Nucleus accumbens (tissue), 56 donors: ENCODE measurements around the gene IKBKE.

Experiments
- DNase-seq, 56 donors: peaks; one replicate each; lab custom pipeline; 2025; lab: John Stamatoyannopoulos, UW

Gene IKBKE

GRCh38 chr1:206491616-206492015 lies 21.3 kb downstream of the IKBKE start:
- DNase-seq = no peak

- no peak for DNase-seq
Observed at GRCh38 chr1:206492589-206492988, 22.3 kb downstream of the IKBKE start.

- no peak for DNase-seq
Observed at GRCh38 chr1:206493279-206493678, 23.0 kb downstream of the IKBKE start.

GRCh38 chr1:206495011-206495461 lies 24.8 kb downstream of the IKBKE start:
- no peak for DNase-seq

GRCh38 chr1:206495493-206496046 lies 25.3 kb downstream of the IKBKE start:
- DNase-seq = no peak

- no peak for DNase-seq
Observed at GRCh38 chr1:206496131-206496793, 26.0 kb downstream of the IKBKE start.

- DNase-seq = no peak
Observed at GRCh38 chr1:206497363-206497762, 27.1 kb downstream of the IKBKE start.

- no peak for DNase-seq
Observed at GRCh38 chr1:206497774-206498173, 27.5 kb downstream of the IKBKE start.

- DNase-seq = no peak
Observed at GRCh38 chr1:206498685-206499084, 28.4 kb downstream of the IKBKE start.

GRCh38 chr1:206500046-206500445 lies 29.8 kb downstream of the IKBKE start:
- DNase-seq = no peak

GRCh38 chr1:206501881-206502280 lies 31.6 kb downstream of the IKBKE start:
- no peak for DNase-seq

- no peak for DNase-seq
Observed at GRCh38 chr1:206502403-206502802, 32.1 kb downstream of the IKBKE start.

- no peak for DNase-seq
Observed at GRCh38 chr1:206502812-206503211, 32.5 kb downstream of the IKBKE start.

- DNase-seq = peak in 2 of 56 donors; percentile 10 to 20
Observed at GRCh38 chr1:206503591-206504362, 33.5 kb downstream of the IKBKE start.

- DNase-seq = no peak
Observed at GRCh38 chr1:206504363-206504713, 34.1 kb downstream of the IKBKE start.

- no peak for DNase-seq
Observed at GRCh38 chr1:206505702-206506355, 35.6 kb downstream of the IKBKE start.

- no peak for DNase-seq
Observed at GRCh38 chr1:206506405-206507283, 36.4 kb downstream of the IKBKE start.

- peak in 42 of 56 donors; percentile 4 to 79 (median 34) for DNase-seq
Observed at GRCh38 chr1:206507284-206508129, 37.2 kb downstream of the IKBKE start, which contains the start of gene RASSF5. TSS of gene RASSF5 (plus strand) at chr1:206507531. CDS start at chr1:206507603, 72 bp downstream.
